GM18526 (cell line): ENCODE measurements around the gene ARMC8.

Experiments used
- POLR2A ChIP-seq: IDR thresholded peaks from 3 replicates; pipeline ENCODE4 v1.6.1; 2011; ENCODE audit not compliant: insufficient read length; ENCODE audit errors: extremely low read depth

Gene ARMC8

GRCh38 chr3:138303474-138303873 lies 116.4 kb downstream of the ARMC8 start:
- TF ChIP-seq POLR2A: no peak

GRCh38 chr3:138307899-138308298 lies 120.8 kb downstream of the ARMC8 start:
- no peak for TF ChIP-seq POLR2A

- no peak for TF ChIP-seq POLR2A
Measured at GRCh38 chr3:138308783-138309182, 121.7 kb downstream of the ARMC8 start.

- TF ChIP-seq POLR2A: no peak
Measured at GRCh38 chr3:138310494-138310893, 123.4 kb downstream of the ARMC8 start.

GRCh38 chr3:138314751-138315150 lies 127.7 kb downstream of the ARMC8 start:
- no peak for TF ChIP-seq POLR2A

- TF ChIP-seq POLR2A: no peak
Measured at GRCh38 chr3:138317687-138318086, 130.6 kb downstream of the ARMC8 start.

GRCh38 chr3:138323971-138324370 lies 136.9 kb downstream of the ARMC8 start:
- TF ChIP-seq POLR2A: no peak

- TF ChIP-seq POLR2A: no peak
Measured at GRCh38 chr3:138325990-138326389, 138.9 kb downstream of the ARMC8 start.

GRCh38 chr3:138326866-138327595 lies 139.9 kb downstream of the ARMC8 start:
- TF ChIP-seq POLR2A: no peak

GRCh38 chr3:138327831-138328230 lies 140.7 kb downstream of the ARMC8 start:
- no peak for TF ChIP-seq POLR2A

GRCh38 chr3:138328341-138328740 lies 141.2 kb downstream of the ARMC8 start:
- no peak for TF ChIP-seq POLR2A

- no peak for TF ChIP-seq POLR2A
Measured at GRCh38 chr3:138329127-138329983, 142.3 kb downstream of the ARMC8 start, which contains the start of gene NME9. TSS of gene NME9 (minus strand) at chr3:138329851. CDS start at chr3:138329335, 516 bp downstream.

- TF ChIP-seq POLR2A: no peak
Measured at GRCh38 chr3:138329984-138330293, 142.8 kb downstream of the ARMC8 start.

GRCh38 chr3:138331143-138331894 lies 144.2 kb downstream of the ARMC8 start:
- TF ChIP-seq POLR2A: no peak

GRCh38 chr3:138332472-138333073 lies 145.5 kb downstream of the ARMC8 start:
- TF ChIP-seq POLR2A: no peak
